Mucosa of descending colon (tissue), 3 donors: ENCODE data around the gene CNTNAP2. TPM values are rescaled to one million over a fixed set of nuclear protein-coding genes. Genes with fewer than 3 reads are reported as not detected.

ENCODE experiments used
- ATAC-seq: fragments of 200-7000 bp; cut with Tn5 transposase; one replicate; pipeline ENCODE4 v1.9.1; 2020; ENCODE audit warnings: mild to moderate bottlenecking, moderate library complexity
- DNase-seq, 3 donors: peaks; one replicate each; pipeline ENCODE4 v3.0.0-alpha.2; 2020
- H3K36me3 ChIP-seq: fragments of 200-600 bp; one replicate; pipeline ENCODE4 v1.8.0; 2021; ENCODE audit warnings: low read depth, mild to moderate bottlenecking
- H3K4me1 ChIP-seq: fragments of 200-600 bp; one replicate; pipeline ENCODE4 v1.8.0; 2021; ENCODE audit warnings: low read depth, mild to moderate bottlenecking
- H3K4me3 ChIP-seq: fragments of 200-600 bp; one replicate; pipeline ENCODE4 v1.8.0; 2021; ENCODE audit warnings: mild to moderate bottlenecking
- H3K9me3 ChIP-seq: fragments of 200-600 bp; one replicate; pipeline ENCODE4 v1.8.0; 2021; ENCODE audit warnings: mild to moderate bottlenecking
- CTCF ChIP-seq: fragments of 200-600 bp; IDR thresholded peaks from one replicate; pipeline ENCODE4 v1.8.0; 2022; ENCODE audit warnings: antibody characterized with exemption, mild to moderate bottlenecking
- intact Hi-C, 2 donors: fragments of 100-400 bp; cut with DNase I in 1 of 2; cut with micrococcal nuclease in 1 of 2; formaldehyde crosslinking; loops; one replicate each; pipeline versions ENCODE4 v1.11.0 to v1.11.1; 2022; cut with DNase I, micrococcal nuclease
- total RNA-seq, 3 donors: library from RNA; stranded (reverse); fragmentation: NEBNext Ultra II Directional in 2 of 3; extraction: Animal tissue kit (Norgen Biotek cat#: 25700) in 2 of 3; gene quantifications; one replicate each; pipeline versions ENCODE4 v1.2.1 to v1.2.4, GENCODE V29; 2021 to 2023
- donor health status: DM: no; HTN: no; CAD: no; lungs with moderate emphysema.
- donor health status: DM: no; HTN: no; CAD: no.
- donor health status: DM: no; HTN: yes; CAD: no.

Gene CNTNAP2
- total RNA-seq, 3 donors from 2014 or later = 3.1 to 5.9 (median 4.2) TPM

- H3K9me3 ChIP-seq = peaks cover 21% of the 10 kb centered on the region
- intact Hi-C loops = no loop called here
- no peaks in the 10 kb centered on the region for H3K36me3 ChIP-seq
- no peak for ATAC-seq
- H3K4me3 ChIP-seq = no peak overlapping the region
- TF ChIP-seq CTCF = no peak
- H3K4me1 ChIP-seq = no peaks in the 10 kb centered on the region
- DNase-seq = no peak
Measured at GRCh38 chr7:147406521-147407135, 1290.0 kb downstream of the CNTNAP2 start.

GRCh38 chr7:147411096-147411495 lies 1294.5 kb downstream of the CNTNAP2 start:
- Histone ChIP-seq H3K4me3 (no peak overlapping the region), H3K36me3 (no peaks in the 10 kb centered on the region), H3K9me3 (peaks cover 24% of the 10 kb centered on the region), H3K4me1 (no peaks in the 10 kb centered on the region)
- no peak for TF ChIP-seq CTCF
- no peak for DNase-seq
- ATAC-seq = no peak
- intact Hi-C loops = no loop called here

GRCh38 chr7:147412109-147412508 lies 1295.5 kb downstream of the CNTNAP2 start:
- Histone ChIP-seq H3K4me1 (no peaks in the 10 kb centered on the region), H3K36me3 (no peaks in the 10 kb centered on the region), H3K9me3 (peaks cover 24% of the 10 kb centered on the region), H3K4me3 (no peak overlapping the region)
- intact Hi-C loops = no loop called here
- no peak for TF ChIP-seq CTCF
- ATAC-seq = no peak
- no peak for DNase-seq

- TF ChIP-seq CTCF = no peak
- H3K4me3 ChIP-seq = no peak overlapping the region
- no peaks in the 10 kb centered on the region for H3K36me3 ChIP-seq
- intact Hi-C loops = no loop called here
- no peak for DNase-seq
- H3K9me3 ChIP-seq = peaks cover 19% of the 10 kb centered on the region
- H3K4me1 ChIP-seq = no peaks in the 10 kb centered on the region
- ATAC-seq = no peak
Measured at GRCh38 chr7:147412782-147413556, 1296.4 kb downstream of the CNTNAP2 start.

GRCh38 chr7:147413557-147413870 lies 1296.9 kb downstream of the CNTNAP2 start:
- peaks cover 15% of the 10 kb centered on the region for H3K9me3 ChIP-seq
- H3K36me3 ChIP-seq = no peaks in the 10 kb centered on the region
- no peak for DNase-seq
- no peak for TF ChIP-seq CTCF
- intact Hi-C loops = no loop called here
- H3K4me3 ChIP-seq = no peak overlapping the region
- no peaks in the 10 kb centered on the region for H3K4me1 ChIP-seq
- ATAC-seq = no peak
